ENCODE results near the gene NKTR. TPM values are rescaled to one million over a fixed set of nuclear protein-coding genes. Genes with fewer than 3 reads are reported as not detected.

The NKTR gene
- total and polyA plus RNA-seq, 9 of the 15 experiments (the other 6 are each of a cell fraction or from before 2014, with no cell fraction given) = 19.7 to 123 (median 92.6) TPM

GRCh38 chr3:42600111-42600957, at the start of gene NKTR (continued):
- peak; percentile 83 for TF ChIP-seq NFIC (IDR thresholded peaks at IDR 0.05)
- TF ChIP-seq, protein P1, sequence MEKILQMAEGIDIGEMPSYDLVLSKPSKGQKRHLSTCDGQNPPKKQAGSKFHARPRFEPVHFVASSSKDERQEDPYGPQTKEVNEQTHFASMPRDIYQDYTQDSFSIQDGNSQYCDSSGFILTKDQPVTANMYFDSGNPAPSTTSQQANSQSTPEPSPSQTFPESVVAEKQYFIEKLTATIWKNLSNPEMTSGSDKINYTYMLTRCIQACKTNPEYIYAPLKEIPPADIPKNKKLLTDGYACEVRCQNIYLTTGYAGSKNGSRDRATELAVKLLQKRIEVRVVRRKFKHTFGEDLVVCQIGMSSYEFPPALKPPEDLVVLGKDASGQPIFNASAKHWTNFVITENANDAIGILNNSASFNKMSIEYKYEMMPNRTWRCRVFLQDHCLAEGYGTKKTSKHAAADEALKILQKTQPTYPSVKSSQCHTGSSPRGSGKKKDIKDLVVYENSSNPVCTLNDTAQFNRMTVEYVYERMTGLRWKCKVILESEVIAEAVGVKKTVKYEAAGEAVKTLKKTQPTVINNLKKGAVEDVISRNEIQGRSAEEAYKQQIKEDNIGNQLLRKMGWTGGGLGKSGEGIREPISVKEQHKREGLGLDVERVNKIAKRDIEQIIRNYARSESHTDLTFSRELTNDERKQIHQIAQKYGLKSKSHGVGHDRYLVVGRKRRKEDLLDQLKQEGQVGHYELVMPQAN (IDR thresholded peaks at IDR 0.05; ENCODE audit: borderline replicate concordance) = 0 out of 2 replicates have a peak, but pooled peaks have one; percentile 24
- TF ChIP-seq ZNF217 (CRISPR knock-in tag; IDR thresholded peaks at IDR 0.05) = no peak
- no peak for TF ChIP-seq MTA2 (IDR thresholded peaks at IDR 0.05; ENCODE audit: low read depth)
- TF ChIP-seq ZNF830 (CRISPR knock-in tag; IDR thresholded peaks at IDR 0.05) = 0 out of 2 replicates have a peak, but pooled peaks have one; percentile 55
- TF ChIP-seq ERF (CRISPR knock-in tag; IDR thresholded peaks at IDR 0.05) = peak; percentile 75; the same call in 1 of the 2 replicates
- TF ChIP-seq L3MBTL2 (IDR thresholded peaks at IDR 0.05) = peak; percentile 95
- no peak for TF ChIP-seq MED1 (CRISPR knock-in tag; IDR thresholded peaks at IDR 0.05; ENCODE audit: borderline replicate concordance)
- TF ChIP-seq RAD51 (IDR thresholded peaks at IDR 0.05; ENCODE audit: borderline replicate concordance, low read depth) = no peak
- TF ChIP-seq, protein P2, sequence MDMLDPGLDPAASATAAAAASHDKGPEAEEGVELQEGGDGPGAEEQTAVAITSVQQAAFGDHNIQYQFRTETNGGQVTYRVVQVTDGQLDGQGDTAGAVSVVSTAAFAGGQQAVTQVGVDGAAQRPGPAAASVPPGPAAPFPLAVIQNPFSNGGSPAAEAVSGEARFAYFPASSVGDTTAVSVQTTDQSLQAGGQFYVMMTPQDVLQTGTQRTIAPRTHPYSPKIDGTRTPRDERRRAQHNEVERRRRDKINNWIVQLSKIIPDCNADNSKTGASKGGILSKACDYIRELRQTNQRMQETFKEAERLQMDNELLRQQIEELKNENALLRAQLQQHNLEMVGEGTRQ (CRISPR knock-in tag; IDR thresholded peaks at IDR 0.05) = no peak
- TF ChIP-seq KAT2B (IDR thresholded peaks at IDR 0.05; ENCODE audit: low read depth, low read length) = no peak
- TF ChIP-seq NONO (IDR thresholded peaks at IDR 0.05; ENCODE audit: low read depth in 2 of 2, low read length in 1 of 2) = peak; percentile 19 to 76; a peak in 2 of 4 replicates
- peak in 1 of 2 experiments; percentile 17; a peak in 1 of 4 replicates for TF ChIP-seq TRIM24 (IDR thresholded peaks at IDR 0.05)
- no peak for TF ChIP-seq ILK (tag; IDR thresholded peaks at IDR 0.05; ENCODE audit: borderline replicate concordance, low read depth)
- TF ChIP-seq DIDO1 (tag; IDR thresholded peaks at IDR 0.05; ENCODE audit: low read depth) = no peak
- no peak for TF ChIP-seq MCM2 (IDR thresholded peaks at IDR 0.05; ENCODE audit: low read depth)
- TF ChIP-seq, protein P3, sequence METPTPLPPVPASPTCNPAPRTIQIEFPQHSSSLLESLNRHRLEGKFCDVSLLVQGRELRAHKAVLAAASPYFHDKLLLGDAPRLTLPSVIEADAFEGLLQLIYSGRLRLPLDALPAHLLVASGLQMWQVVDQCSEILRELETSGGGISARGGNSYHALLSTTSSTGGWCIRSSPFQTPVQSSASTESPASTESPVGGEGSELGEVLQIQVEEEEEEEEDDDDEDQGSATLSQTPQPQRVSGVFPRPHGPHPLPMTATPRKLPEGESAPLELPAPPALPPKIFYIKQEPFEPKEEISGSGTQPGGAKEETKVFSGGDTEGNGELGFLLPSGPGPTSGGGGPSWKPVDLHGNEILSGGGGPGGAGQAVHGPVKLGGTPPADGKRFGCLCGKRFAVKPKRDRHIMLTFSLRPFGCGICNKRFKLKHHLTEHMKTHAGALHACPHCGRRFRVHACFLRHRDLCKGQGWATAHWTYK (CRISPR knock-in tag; IDR thresholded peaks at IDR 0.05) = peak; percentile 82; the same call in 1 of the 2 replicates
- TF ChIP-seq ZNF561 (CRISPR knock-in tag; conservative IDR thresholded peaks at IDR 0.05) = no peak
- TF ChIP-seq HMG20B (CRISPR knock-in tag; IDR thresholded peaks at IDR 0.05) = no peak
- no peak for TF ChIP-seq ZNF274 (IDR thresholded peaks at IDR 0.05; ENCODE audit: borderline replicate concordance, low read depth, low read length)
- TF ChIP-seq ETV5 (CRISPR knock-in tag; IDR thresholded peaks at IDR 0.05; ENCODE audit: low read depth) = no peak
- peak; percentile 44; the same call in 1 of the 2 replicates for TF ChIP-seq FOXJ2 (tag; IDR thresholded peaks at IDR 0.05)
- no peak for TF ChIP-seq TARDBP (IDR thresholded peaks at IDR 0.05)

Measured in K562 (cell line).